ENCODE results near the gene ST8SIA2. TPM values are rescaled to one million over a fixed set of nuclear protein-coding genes. Genes with fewer than 3 reads are reported as not detected.

The ST8SIA2 gene
- total and polyA plus RNA-seq, 10 of the 15 experiments (the other 5 are each of a cell fraction or from before 2014, with no cell fraction given), result not detected

GRCh38 chr15:92492551-92493115 is 99.0 kb downstream of the ST8SIA2 start (continued):
- TF ChIP-seq CTCF (IDR thresholded peaks at IDR 0.05 in 2 of 3, conservative IDR thresholded peaks at IDR 0.05 in 1 of 3; ENCODE audit: control insufficient read depth in 2 of 3, extremely low read depth in 1 of 3, insufficient read depth in 1 of 3, low read depth in 3 of 3, low read length in 3 of 3), result no peak
- TF ChIP-seq EGR1 (IDR thresholded peaks at IDR 0.05; ENCODE audit: borderline replicate concordance in 1 of 2, low read depth in 2 of 2, low read length in 2 of 2), result no peak

- FAIRE-seq (no peak), ATAC-seq (no peak), DNase-seq (ENCODE audit: low read depth, low spot score) (no peak)
- Histone ChIP-seq H2AFZ (ENCODE audit: control insufficient read depth, low read depth, low read length) (no peak overlapping the region), H3K27me3 (replicated peaks in 1 of 2; ENCODE audit: control insufficient read depth in 2 of 2, insufficient read depth in 2 of 2, low read length in 1 of 2) (peaks cover 2 to 5% of the 10 kb centered on the region in 2 experiments; a peak in 2 of 4 replicates), H3K79me2 (ENCODE audit: control insufficient read depth, insufficient read depth, low read length) (no peaks in the 10 kb centered on the region), H3K9me3 (replicated peaks; ENCODE audit: control insufficient read depth, insufficient read depth, low read length) (no peaks in the 10 kb centered on the region), H3K4me3 (no peak overlapping the region), H3K36me3 (ENCODE audit: control insufficient read depth in 2 of 2, insufficient read depth in 2 of 2, low read length in 1 of 2) (no peaks in the 10 kb centered on the region), H4K20me1 (ENCODE audit: control insufficient read depth, insufficient read depth) (no peaks in the 10 kb centered on the region), H3K9ac (ENCODE audit: control insufficient read depth, insufficient read depth, low read length) (no peak overlapping the region), H3K27ac (ENCODE audit: control insufficient read depth, insufficient read depth) (no peak overlapping the region), H3K4me1 (ENCODE audit: control insufficient read depth, insufficient read depth, low read length) (no peaks in the 10 kb centered on the region), H3K4me2 (ENCODE audit: control insufficient read depth, insufficient read depth) (no peak overlapping the region)
- CTCF ChIA-PET, result no interaction called here
- 6% methylated on average over 6 of the region's 6 CpGs for WGBS (ENCODE audit: insufficient coverage, insufficient replicate concordance, low lambda C conversion rate, missing lambda C conversion rate)
- no peak for TF ChIP-seq SP1 (IDR thresholded peaks at IDR 0.05; ENCODE audit: low read depth, low read length)
- TF ChIP-seq CREB1 (IDR thresholded peaks at IDR 0.05; ENCODE audit: low read depth), result no peak
- TF ChIP-seq BRCA1 (IDR thresholded peaks at IDR 0.05; ENCODE audit: low read depth, low read length), result no peak
- TF ChIP-seq ZBED1 (IDR thresholded peaks at IDR 0.05; ENCODE audit: borderline replicate concordance), result no peak
- SMC1A ChIA-PET (ENCODE audit: uncharacterized antibody, unreplicated experiment), result no interaction called here
- in situ Hi-C loops (cut with MboI), result no loop called here
- intact Hi-C loops (cut with micrococcal nuclease; ENCODE audit: unreplicated experiment), result no loop called here
- BruUV-seq (replicated peaks), result no TSS peak
- RAD21 ChIA-PET (ENCODE audit: unreplicated experiment), result no interaction called here
- POLR2A ChIA-PET, result no interaction called here
These were observed 101.2 kb downstream of the ST8SIA2 start for GRCh38 chr15:92494806-92495336.
